OCI-LY7 (cell line): ENCODE measurements around the gene NTM.

ENCODE experiments used
- EZH2phosphoT487 ChIP-seq: fragments of 200-600 bp; sonication (generic); IDR thresholded peaks from 2 replicates; pipeline ENCODE4 v1.6.1; 2018; ENCODE audit warnings: low read depth, borderline replicate concordance, mild to moderate bottlenecking, mixed run types, antibody characterized with exemption, low read length, moderate library complexity, mixed read lengths
- TF ChIP-seq, protein P1 (sequence below): fragments of 200-600 bp; sonication (generic); conservative IDR thresholded peaks from 2 replicates; pipeline ENCODE4 v1.5.1; 2014; ENCODE audit warnings: mild to moderate bottlenecking, antibody characterized with exemption, low read length, moderate library complexity, mixed read lengths

DNA sequence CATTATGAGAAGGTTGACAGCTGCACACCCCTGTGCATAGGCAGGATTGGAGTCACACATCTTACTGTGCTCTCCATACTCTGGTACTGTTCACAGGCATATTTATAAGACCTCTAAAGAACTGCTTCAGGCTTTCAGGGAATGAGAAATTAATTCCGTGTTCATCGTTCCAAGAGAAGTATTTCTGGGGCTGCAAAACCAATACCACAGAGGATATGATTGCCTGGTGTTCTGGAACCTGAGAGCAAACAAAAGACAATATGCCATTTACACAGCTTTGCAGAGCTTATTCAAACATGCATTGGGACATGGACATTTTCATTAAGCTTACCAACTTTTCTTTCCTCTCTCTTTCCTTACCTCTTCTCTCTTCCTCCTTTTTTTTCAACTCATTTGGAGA lies 388.7 kb downstream of the NTM start:
- TF ChIP-seq, protein P1, sequence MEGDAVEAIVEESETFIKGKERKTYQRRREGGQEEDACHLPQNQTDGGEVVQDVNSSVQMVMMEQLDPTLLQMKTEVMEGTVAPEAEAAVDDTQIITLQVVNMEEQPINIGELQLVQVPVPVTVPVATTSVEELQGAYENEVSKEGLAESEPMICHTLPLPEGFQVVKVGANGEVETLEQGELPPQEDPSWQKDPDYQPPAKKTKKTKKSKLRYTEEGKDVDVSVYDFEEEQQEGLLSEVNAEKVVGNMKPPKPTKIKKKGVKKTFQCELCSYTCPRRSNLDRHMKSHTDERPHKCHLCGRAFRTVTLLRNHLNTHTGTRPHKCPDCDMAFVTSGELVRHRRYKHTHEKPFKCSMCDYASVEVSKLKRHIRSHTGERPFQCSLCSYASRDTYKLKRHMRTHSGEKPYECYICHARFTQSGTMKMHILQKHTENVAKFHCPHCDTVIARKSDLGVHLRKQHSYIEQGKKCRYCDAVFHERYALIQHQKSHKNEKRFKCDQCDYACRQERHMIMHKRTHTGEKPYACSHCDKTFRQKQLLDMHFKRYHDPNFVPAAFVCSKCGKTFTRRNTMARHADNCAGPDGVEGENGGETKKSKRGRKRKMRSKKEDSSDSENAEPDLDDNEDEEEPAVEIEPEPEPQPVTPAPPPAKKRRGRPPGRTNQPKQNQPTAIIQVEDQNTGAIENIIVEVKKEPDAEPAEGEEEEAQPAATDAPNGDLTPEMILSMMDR: no peak
- no peak for TF ChIP-seq EZH2phosphoT487
